ENCODE data around the gene USP5. TPM values are rescaled to one million over a fixed set of nuclear protein-coding genes. Genes with fewer than 3 reads are reported as not detected.

Gene USP5
- total and polyA plus RNA-seq, 2 donors (not counting 1 experiment from before 2014, with no cell fraction given): 35.1 to 59.7 TPM

DNA sequence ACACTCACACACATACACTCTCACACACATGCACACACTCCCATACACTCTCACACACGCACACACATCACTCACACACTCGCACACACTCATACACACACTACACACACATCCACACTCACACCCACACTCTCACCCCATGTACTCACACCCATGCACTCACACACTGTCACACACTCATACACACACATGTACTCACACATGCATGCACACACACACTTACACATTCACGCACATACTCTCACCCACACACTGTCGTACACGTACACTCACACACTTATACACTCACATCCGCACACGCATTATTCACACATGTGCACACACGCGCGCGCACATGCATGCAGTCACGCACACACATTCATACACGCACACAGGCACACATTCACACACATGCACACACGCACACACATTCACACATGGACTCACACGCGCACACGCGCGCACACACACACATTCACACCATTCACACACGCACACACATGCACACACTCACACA lies 34.2 kb upstream of the USP5 start:
- Histone ChIP-seq H3K27ac (ENCODE audit: low read length in 2 of 2) (no peak overlapping the region), H3K4me3 (ENCODE audit: control extremely low read depth in 1 of 5, extremely low read depth in 1 of 5, insufficient read depth in 1 of 5, low read depth in 2 of 5, low read length in 4 of 5) (no peak overlapping the region), H3K9me3 (ENCODE audit: control extremely low read depth in 1 of 3, control insufficient read depth in 2 of 3, insufficient read depth in 1 of 3, low read length in 2 of 3) (no peaks in the 10 kb centered on the region), H3K79me2 (ENCODE audit: control insufficient read depth, insufficient read depth, low read length) (no peaks in the 10 kb centered on the region), H3K9ac (ENCODE audit: low read length) (no peak overlapping the region), H3K4me2 (replicated peaks; ENCODE audit: low read depth, low read length, poor library complexity, severe bottlenecking) (no peak overlapping the region), H3K4me1 (ENCODE audit: control insufficient read depth in 2 of 2, insufficient read depth in 2 of 2, low read length in 2 of 2) (peaks cover 13 to 14% of the 10 kb centered on the region in 2 donors), H2AFZ (ENCODE audit: insufficient read depth, low read depth, low read length, poor library complexity, severe bottlenecking) (no peak overlapping the region), H4K20me1 (ENCODE audit: control insufficient read depth, insufficient read depth, low read length, poor library complexity, severe bottlenecking) (no peaks in the 10 kb centered on the region), H3K36me3 (replicated peaks in 1 of 2; ENCODE audit: control extremely low read depth in 1 of 2, control insufficient read depth in 1 of 2, extremely low read depth in 1 of 2, insufficient read depth in 2 of 2, low read length in 1 of 2) (no peaks in the 10 kb centered on the region), H3K27me3 (replicated peaks in 1 of 4; ENCODE audit: control extremely low read depth in 1 of 4, control insufficient read depth in 3 of 4, insufficient read depth in 4 of 4, low read length in 3 of 4) (peaks cover 0 to 42% (median 7%) of the 10 kb centered on the region in 4 experiments)
- no peaks in the 10 kb centered on the region for H3K9me3 Mint-ChIP-seq (ENCODE audit: insufficient read depth)
- H3K4me3 Mint-ChIP-seq: no peak overlapping the region
- DNase-seq (no peak), ATAC-seq (ENCODE audit: low read depth) (no peak)
- H3K4me1 Mint-ChIP-seq: peaks cover 13% of the 10 kb centered on the region
- WGBS (ENCODE audit: insufficient coverage): 84% methylated on average over 18 of the region's 20 CpGs
- H3K27ac Mint-ChIP-seq: no peak overlapping the region
- ChIA-PET POLR2A (no interaction called here), CTCF (no interaction called here)
- peaks cover 44% of the 10 kb centered on the region for H3K27me3 Mint-ChIP-seq
- intact Hi-C loops (cut with micrococcal nuclease): no loop called here
- TF ChIP-seq, protein P1, sequence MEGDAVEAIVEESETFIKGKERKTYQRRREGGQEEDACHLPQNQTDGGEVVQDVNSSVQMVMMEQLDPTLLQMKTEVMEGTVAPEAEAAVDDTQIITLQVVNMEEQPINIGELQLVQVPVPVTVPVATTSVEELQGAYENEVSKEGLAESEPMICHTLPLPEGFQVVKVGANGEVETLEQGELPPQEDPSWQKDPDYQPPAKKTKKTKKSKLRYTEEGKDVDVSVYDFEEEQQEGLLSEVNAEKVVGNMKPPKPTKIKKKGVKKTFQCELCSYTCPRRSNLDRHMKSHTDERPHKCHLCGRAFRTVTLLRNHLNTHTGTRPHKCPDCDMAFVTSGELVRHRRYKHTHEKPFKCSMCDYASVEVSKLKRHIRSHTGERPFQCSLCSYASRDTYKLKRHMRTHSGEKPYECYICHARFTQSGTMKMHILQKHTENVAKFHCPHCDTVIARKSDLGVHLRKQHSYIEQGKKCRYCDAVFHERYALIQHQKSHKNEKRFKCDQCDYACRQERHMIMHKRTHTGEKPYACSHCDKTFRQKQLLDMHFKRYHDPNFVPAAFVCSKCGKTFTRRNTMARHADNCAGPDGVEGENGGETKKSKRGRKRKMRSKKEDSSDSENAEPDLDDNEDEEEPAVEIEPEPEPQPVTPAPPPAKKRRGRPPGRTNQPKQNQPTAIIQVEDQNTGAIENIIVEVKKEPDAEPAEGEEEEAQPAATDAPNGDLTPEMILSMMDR (IDR thresholded peaks at IDR 0.05): no peak
- TF ChIP-seq EZH2 (IDR thresholded peaks at IDR 0.05; ENCODE audit: borderline replicate concordance, insufficient read depth, low read depth, low read length, poor library complexity, severe bottlenecking): no peak

DNA sequence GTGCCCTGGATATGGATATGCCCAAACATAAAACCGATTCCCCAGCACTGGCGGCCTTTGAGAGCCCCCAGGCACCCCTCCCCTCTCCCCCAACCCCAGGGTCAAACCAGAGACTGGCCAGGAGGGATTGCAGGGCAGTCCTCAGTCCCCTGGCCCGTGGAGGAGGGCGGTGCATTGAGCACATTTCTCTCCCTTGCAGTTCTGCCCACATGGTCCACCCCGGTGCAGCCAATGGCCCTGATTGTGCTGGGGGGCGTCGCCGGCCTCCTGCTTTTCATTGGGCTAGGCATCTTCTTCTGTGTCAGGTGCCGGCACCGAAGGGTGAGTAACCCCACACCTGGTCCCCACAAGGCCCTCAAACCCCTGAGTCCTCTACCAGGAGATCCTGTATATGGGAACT lies 33.7 kb upstream of the USP5 start:
- H3K9me3 Mint-ChIP-seq (ENCODE audit: insufficient read depth): no peaks in the 10 kb centered on the region
- Histone ChIP-seq H4K20me1 (ENCODE audit: control insufficient read depth, insufficient read depth, low read length, poor library complexity, severe bottlenecking) (no peaks in the 10 kb centered on the region), H3K4me1 (ENCODE audit: control insufficient read depth in 2 of 2, insufficient read depth in 2 of 2, low read length in 2 of 2) (peaks cover 11 to 14% of the 10 kb centered on the region in 2 donors), H3K79me2 (ENCODE audit: control insufficient read depth, insufficient read depth, low read length) (no peaks in the 10 kb centered on the region), H3K27ac (ENCODE audit: low read length in 2 of 2) (no peak overlapping the region), H3K36me3 (replicated peaks in 1 of 2; ENCODE audit: control extremely low read depth in 1 of 2, control insufficient read depth in 1 of 2, extremely low read depth in 1 of 2, insufficient read depth in 2 of 2, low read length in 1 of 2) (no peaks in the 10 kb centered on the region), H3K9me3 (ENCODE audit: control extremely low read depth in 1 of 3, control insufficient read depth in 2 of 3, insufficient read depth in 1 of 3, low read length in 2 of 3) (peaks cover 0 to under 1% (median 0%) of the 10 kb centered on the region in 3 donors), H3K27me3 (replicated peaks in 1 of 4; ENCODE audit: control extremely low read depth in 1 of 4, control insufficient read depth in 3 of 4, insufficient read depth in 4 of 4, low read length in 3 of 4) (peaks cover 0 to 47% (median 7%) of the 10 kb centered on the region in 4 experiments), H3K4me2 (replicated peaks; ENCODE audit: low read depth, low read length, poor library complexity, severe bottlenecking) (no peak overlapping the region), H3K9ac (ENCODE audit: low read length) (no peak overlapping the region), H3K4me3 (ENCODE audit: control extremely low read depth in 1 of 5, extremely low read depth in 1 of 5, insufficient read depth in 1 of 5, low read depth in 2 of 5, low read length in 4 of 5) (no peak overlapping the region), H2AFZ (ENCODE audit: insufficient read depth, low read depth, low read length, poor library complexity, severe bottlenecking) (no peak overlapping the region)
- DNase-seq: no peak
- ChIA-PET POLR2A (no interaction called here), CTCF (no interaction called here)
- intact Hi-C loops (cut with micrococcal nuclease): no loop called here
- no peak for TF ChIP-seq EZH2 (IDR thresholded peaks at IDR 0.05; ENCODE audit: borderline replicate concordance, insufficient read depth, low read depth, low read length, poor library complexity, severe bottlenecking)
- TF ChIP-seq, protein P1 (IDR thresholded peaks at IDR 0.05): no peak
- H3K27me3 Mint-ChIP-seq: peaks cover 49% of the 10 kb centered on the region
- no peak overlapping the region for H3K4me3 Mint-ChIP-seq
- WGBS (ENCODE audit: insufficient coverage): 93% methylated on average over 8 of the region's 10 CpGs
- H3K27ac Mint-ChIP-seq: no peak overlapping the region
- peaks cover 12% of the 10 kb centered on the region for H3K4me1 Mint-ChIP-seq
- ATAC-seq (ENCODE audit: low read depth): no peak

All from B cell (primary cell).